Smooth muscle cell (in vitro differentiated cells): ENCODE data around the gene SERPINB8. TPM values are rescaled to one million over a fixed set of nuclear protein-coding genes. Genes with fewer than 3 reads are reported as not detected.

Source experiments
- DNase-seq: peaks from one replicate; lab custom pipeline; 2025; ENCODE audit not compliant: unreplicated experiment; lab: John Stamatoyannopoulos, UW
- H2AFZ ChIP-seq: fragments of 200-600 bp; sonication (generic); 2 replicates; pipeline ENCODE4 v1.6.0; 2016; ENCODE audit warnings: antibody characterized with exemption, low read depth, mild to moderate bottlenecking
- H3F3A ChIP-seq: fragments of 200-600 bp; sonication (generic); 2 replicates; pipeline ENCODE4 v1.6.0; 2017; ENCODE audit warnings: antibody characterized with exemption, low read depth
- H3K27ac ChIP-seq: fragments of 200-600 bp; sonication (generic); 2 replicates; pipeline ENCODE4 v1.5.1; 2016; ENCODE audit warnings: low read depth, mild to moderate bottlenecking
- H3K27me3 ChIP-seq: fragments of 200-600 bp; sonication (generic); 2 replicates; pipeline ENCODE4 v1.6.1; 2016; ENCODE audit warnings: low read depth, mild to moderate bottlenecking
- H3K36me3 ChIP-seq: fragments of 200-600 bp; sonication (generic); 2 replicates; pipeline ENCODE4 v1.5.1; 2016; ENCODE audit warnings: low read depth
- H3K4me1 ChIP-seq: fragments of 200-600 bp; sonication (generic); 2 replicates; pipeline ENCODE4 v1.5.1; 2016; ENCODE audit warnings: low read depth
- H3K4me2 ChIP-seq: fragments of 200-600 bp; sonication (generic); 2 replicates; pipeline ENCODE4 v1.6.0; 2016; ENCODE audit warnings: mild to moderate bottlenecking
- H3K4me3 ChIP-seq: fragments of 200-600 bp; sonication (generic); 2 replicates; pipeline ENCODE4 v1.5.1; 2016; ENCODE audit warnings: mild to moderate bottlenecking
- H3K79me2 ChIP-seq: fragments of 200-600 bp; sonication (generic); 2 replicates; pipeline ENCODE4 v1.6.0; 2016; ENCODE audit warnings: low read depth, mild to moderate bottlenecking
- H3K9ac ChIP-seq: fragments of 200-600 bp; sonication (generic); 2 replicates; pipeline ENCODE4 v1.6.0; 2016; ENCODE audit warnings: low read depth
- H3K9me3 ChIP-seq: fragments of 200-600 bp; sonication (generic); replicated peaks from 2 replicates; pipeline ENCODE4 v1.5.1; 2016; ENCODE audit warnings: low read depth
- H4K20me1 ChIP-seq: fragments of 200-600 bp; sonication (generic); 2 replicates; pipeline ENCODE4 v1.6.0; 2016; ENCODE audit warnings: low read depth
- CTCF ChIP-seq: fragments of 200-600 bp; sonication (generic); IDR thresholded peaks from 2 replicates; pipeline ENCODE4 v1.5.1; 2017; ENCODE audit warnings: borderline replicate concordance, mild to moderate bottlenecking, antibody characterized with exemption; ENCODE audit not compliant: insufficient read depth, poor library complexity, severe bottlenecking
- WGBS: methylation state at CpG from one replicate; pipeline ENCODE4 v1.1.7; 2016; ENCODE audit warnings: low lambda C conversion rate; 5-methylcytosine and 5-hydroxymethylcytosine counted together
- polyA plus RNA-seq: library from polyadenylated mRNA; unstranded; fragments of >200 nt; fragmentation: Nextera tagmentation; extraction: Ambion mirVana; gene quantifications from 2 replicates; pipeline ENCODE4 v1.2.1, GENCODE V29; 2016
- total RNA-seq: library from RNA; depleted of rRNA; stranded (reverse); fragments of >200 nt; gene quantifications from 2 replicates; pipeline ENCODE4 v1.2.3, GENCODE V29; 2014

The SERPINB8 gene
- total and polyA plus RNA-seq, 2 experiments from 2014 or later, result 15.9 to 20.5 TPM

- H3K9me3 ChIP-seq, result no peaks in the 10 kb centered on the region
- no peaks in the 10 kb centered on the region for H3K36me3 ChIP-seq
- H3K27ac ChIP-seq, result no peak overlapping the region
- no peak for TF ChIP-seq CTCF
- no peaks in the 10 kb centered on the region for H3K27me3 ChIP-seq
- no peaks in the 10 kb centered on the region for H3K79me2 ChIP-seq
- H2AFZ ChIP-seq, result no peak overlapping the region
- no peak overlapping the region for H3K4me3 ChIP-seq
- no peak overlapping the region for H3K9ac ChIP-seq
- no peaks in the 10 kb centered on the region for H3F3A ChIP-seq
- no peaks in the 10 kb centered on the region for H4K20me1 ChIP-seq
- WGBS, result 74% methylated on average over 4 of the region's 4 CpGs
- no peaks in the 10 kb centered on the region for H3K4me1 ChIP-seq
- H3K4me2 ChIP-seq, result no peak overlapping the region
- DNase-seq, result no peak
Measured at GRCh38 chr18:63956755-63957154, 13.1 kb upstream of the SERPINB8 start.

GRCh38 chr18:63960891-63961290 lies 9.0 kb upstream of the SERPINB8 start:
- H3F3A ChIP-seq, result no peaks in the 10 kb centered on the region
- no peak overlapping the region for H3K9ac ChIP-seq
- no peak overlapping the region for H2AFZ ChIP-seq
- no peak for TF ChIP-seq CTCF
- 84% methylated on average over 1 of the region's 1 CpG for WGBS
- H3K4me3 ChIP-seq, result no peak overlapping the region
- H3K4me1 ChIP-seq, result no peaks in the 10 kb centered on the region
- no peaks in the 10 kb centered on the region for H3K27me3 ChIP-seq
- H3K9me3 ChIP-seq, result no peaks in the 10 kb centered on the region
- DNase-seq, result no peak
- H3K36me3 ChIP-seq, result no peaks in the 10 kb centered on the region
- no peak overlapping the region for H3K27ac ChIP-seq
- no peak overlapping the region for H3K4me2 ChIP-seq
- no peaks in the 10 kb centered on the region for H3K79me2 ChIP-seq
- no peaks in the 10 kb centered on the region for H4K20me1 ChIP-seq

GRCh38 chr18:63961435-63961980 lies 8.4 kb upstream of the SERPINB8 start:
- Histone ChIP-seq H3K27me3 (no peaks in the 10 kb centered on the region), H3K9me3 (no peaks in the 10 kb centered on the region), H3F3A (no peaks in the 10 kb centered on the region), H2AFZ (no peak overlapping the region), H3K36me3 (no peaks in the 10 kb centered on the region), H3K4me3 (no peak overlapping the region), H3K9ac (no peak overlapping the region), H3K79me2 (no peaks in the 10 kb centered on the region), H4K20me1 (no peaks in the 10 kb centered on the region), H3K27ac (no peak overlapping the region), H3K4me1 (no peaks in the 10 kb centered on the region), H3K4me2 (no peak overlapping the region)
- no peak for DNase-seq
- 78% methylated on average over 5 of the region's 5 CpGs for WGBS
- TF ChIP-seq CTCF, result no peak

- Histone ChIP-seq H3K27ac (no peak overlapping the region), H3K4me1 (no peaks in the 10 kb centered on the region), H3K27me3 (no peaks in the 10 kb centered on the region), H3K4me3 (no peak overlapping the region), H3K9me3 (no peaks in the 10 kb centered on the region), H3K4me2 (no peak overlapping the region), H3K36me3 (no peaks in the 10 kb centered on the region), H3F3A (no peaks in the 10 kb centered on the region), H3K79me2 (no peaks in the 10 kb centered on the region), H3K9ac (no peak overlapping the region), H2AFZ (no peak overlapping the region), H4K20me1 (no peaks in the 10 kb centered on the region)
- no peak for TF ChIP-seq CTCF
- 76% methylated on average over 1 of the region's 1 CpG for WGBS
- DNase-seq, result no peak
Measured at GRCh38 chr18:63962137-63962536, 7.7 kb upstream of the SERPINB8 start.
